ENCODE measurements around the gene ZKSCAN8.

The ZKSCAN8 gene

GRCh38 chr6:28140616-28141015 lies 1.1 kb upstream of the ZKSCAN8 start:
- DNase-seq = no peak

GRCh38 chr6:28142446-28142845 lies 763 bp downstream of the ZKSCAN8 start:
- DNase-seq = no peak

GRCh38 chr6:28145231-28145630 lies 3.5 kb downstream of the ZKSCAN8 start:
- no peak for DNase-seq

GRCh38 chr6:28152531-28152930 lies 10.8 kb downstream of the ZKSCAN8 start:
- no peak for DNase-seq

GRCh38 chr6:28153546-28153945 lies 11.9 kb downstream of the ZKSCAN8 start:
- no peak for DNase-seq

GRCh38 chr6:28154357-28154756 lies 12.7 kb downstream of the ZKSCAN8 start:
- no peak for DNase-seq

GRCh38 chr6:28158318-28158717 lies 16.6 kb downstream of the ZKSCAN8 start:
- no peak for DNase-seq

- no peak for DNase-seq
Observed at GRCh38 chr6:28159029-28159607, 17.4 kb downstream of the ZKSCAN8 start.

GRCh38 chr6:28160233-28160632 lies 18.6 kb downstream of the ZKSCAN8 start:
- no peak for DNase-seq

GRCh38 chr6:28161410-28162079 lies 19.9 kb downstream of the ZKSCAN8 start:
- no peak for DNase-seq

GRCh38 chr6:28165563-28165962 lies 23.9 kb downstream of the ZKSCAN8 start:
- peak; percentile 4 for DNase-seq

GRCh38 chr6:28167068-28167467 lies 25.4 kb downstream of the ZKSCAN8 start:
- no peak for DNase-seq

- DNase-seq = no peak
Observed at GRCh38 chr6:28167926-28168325, 26.2 kb downstream of the ZKSCAN8 start.

GRCh38 chr6:28171271-28171670 lies 29.6 kb downstream of the ZKSCAN8 start:
- DNase-seq = no peak

- no peak for DNase-seq
Observed at GRCh38 chr6:28172006-28172405, 30.3 kb downstream of the ZKSCAN8 start.

- DNase-seq = no peak
Observed at GRCh38 chr6:28176373-28176772, 34.7 kb downstream of the ZKSCAN8 start.

- no peak for DNase-seq
Observed at GRCh38 chr6:28182255-28182654, 40.6 kb downstream of the ZKSCAN8 start.

- DNase-seq = peak; percentile 5
Observed at GRCh38 chr6:28188111-28188979, 46.7 kb downstream of the ZKSCAN8 start.

- DNase-seq = no peak
Observed at GRCh38 chr6:28200020-28200419, 58.3 kb downstream of the ZKSCAN8 start.

- DNase-seq = no peak
Observed at GRCh38 chr6:28203201-28203600, 61.5 kb downstream of the ZKSCAN8 start.

GRCh38 chr6:28205879-28206278 lies 64.2 kb downstream of the ZKSCAN8 start:
- no peak for DNase-seq

GRCh38 chr6:28206527-28206926 lies 64.8 kb downstream of the ZKSCAN8 start:
- DNase-seq = no peak

GRCh38 chr6:28206928-28207509 lies 65.3 kb downstream of the ZKSCAN8 start:
- peak; percentile 31 for DNase-seq

Measured in DMS53 (cell line).